GM23338 (cell line): ENCODE data around the gene TJP2. TPM values are rescaled to one million over a fixed set of nuclear protein-coding genes. Genes with fewer than 3 reads are reported as not detected.

Experiments used
- ATAC-seq: fragments of 200-7000 bp; cut with Tn5 transposase; 3 replicates; pipeline ENCODE4 v1.9.1; 2020
- DNase-seq: peaks from one replicate; pipeline ENCODE4 v3.0.0-alpha.2; 2015; ENCODE audit warnings: low spot score
- H2AFZ ChIP-seq: fragments of 200-600 bp; sonication (generic); 2 replicates; pipeline ENCODE4 v1.8.0; 2016; ENCODE audit warnings: antibody characterized with exemption, mild to moderate bottlenecking, moderate library complexity
- H3F3A ChIP-seq: fragments of 200-600 bp; sonication (generic); replicated peaks from 2 replicates; pipeline ENCODE4 v1.8.0; 2017; ENCODE audit warnings: antibody characterized with exemption, mixed run types, low read depth
- H3K27ac ChIP-seq: fragments of 200-600 bp; sonication (generic); 2 replicates; pipeline ENCODE4 v1.6.1; 2016; ENCODE audit warnings: low read depth
- H3K27me3 ChIP-seq: fragments of 200-600 bp; sonication (generic); 2 replicates; pipeline ENCODE4 v1.8.0; 2016; ENCODE audit warnings: mild to moderate bottlenecking, mixed run types, moderate library complexity; ENCODE audit not compliant: insufficient read depth
- H3K36me3 ChIP-seq: fragments of 200-600 bp; sonication (generic); 2 replicates; pipeline ENCODE4 v1.8.0; 2016; ENCODE audit warnings: mild to moderate bottlenecking; ENCODE audit not compliant: insufficient read depth
- H3K4me1 ChIP-seq: fragments of 200-600 bp; sonication (generic); 2 replicates; pipeline ENCODE4 v1.8.0; 2016; ENCODE audit warnings: mild to moderate bottlenecking, moderate library complexity; ENCODE audit not compliant: insufficient read depth
- H3K4me2 ChIP-seq: fragments of 200-600 bp; sonication (generic); 2 replicates; pipeline ENCODE4 v1.7.1; 2017; ENCODE audit warnings: mixed run types
- H3K4me3 ChIP-seq: fragments of 200-600 bp; sonication (generic); 2 replicates; pipeline ENCODE4 v1.6.1; 2016; ENCODE audit warnings: mixed run types
- H3K79me2 ChIP-seq: fragments of 200-600 bp; sonication (generic); replicated peaks from 2 replicates; pipeline ENCODE4 v1.8.0; 2017; ENCODE audit warnings: mild to moderate bottlenecking; ENCODE audit not compliant: insufficient read depth
- H3K9me2 ChIP-seq: fragments of 200-600 bp; sonication (generic); 2 replicates; pipeline ENCODE4 v1.8.0; 2017; ENCODE audit not compliant: insufficient read depth
- H4K20me1 ChIP-seq: fragments of 200-600 bp; sonication (generic); replicated peaks from 2 replicates; pipeline ENCODE4 v1.8.0; 2017; ENCODE audit warnings: mild to moderate bottlenecking; ENCODE audit not compliant: insufficient read depth
- H3K27ac Mint-ChIP-seq: 2 replicates; pipeline ENCODE4 v1.8.0; 2020; ENCODE audit warnings: inconsistent platforms, mild to moderate bottlenecking, moderate library complexity, mixed read lengths
- H3K27me3 Mint-ChIP-seq: 3 replicates; pipeline ENCODE4 v1.8.0; 2022; ENCODE audit warnings: low read depth, mild to moderate bottlenecking, moderate library complexity, mixed read lengths, inconsistent platforms; ENCODE audit not compliant: insufficient read depth, poor library complexity
- H3K36me3 Mint-ChIP-seq: 3 replicates; pipeline ENCODE4 v1.8.0; 2021; ENCODE audit warnings: low read depth, mild to moderate bottlenecking, inconsistent platforms, moderate library complexity, mixed read lengths
- H3K4me1 Mint-ChIP-seq: 3 replicates; pipeline ENCODE4 v1.8.0; 2020; ENCODE audit warnings: mild to moderate bottlenecking, inconsistent platforms, mixed read lengths
- H3K4me3 Mint-ChIP-seq: 3 replicates; pipeline ENCODE4 v1.8.0; 2021; ENCODE audit warnings: moderate library complexity, mild to moderate bottlenecking, inconsistent platforms, mixed read lengths
- H3K9me3 Mint-ChIP-seq: 3 replicates; pipeline ENCODE4 v1.8.0; 2020; ENCODE audit warnings: moderate library complexity, mild to moderate bottlenecking, inconsistent platforms, mixed read lengths
- CREB1 ChIP-seq: fragments of 250-450 bp; sonication (Bioruptor Pico); IDR thresholded peaks from 2 replicates; pipeline ENCODE4 v1.5.0; 2020; ENCODE audit warnings: low read depth, mild to moderate bottlenecking, moderate library complexity
- EZH2phosphoT487 ChIP-seq: fragments of 200-600 bp; sonication (generic); IDR thresholded peaks from one replicate; pipeline ENCODE4 v1.8.1; 2018; ENCODE audit warnings: antibody characterized with exemption; ENCODE audit not compliant: unreplicated experiment
- POLR2AphosphoS5 ChIP-seq: IDR thresholded peaks from 2 replicates; pipeline ENCODE4 v1.6.1; 2016; ENCODE audit warnings: antibody characterized with exemption, low read depth
- STAT1 ChIP-seq: IDR thresholded peaks from one replicate; pipeline ENCODE4 v1.6.1; 2016; ENCODE audit warnings: antibody characterized with exemption; ENCODE audit not compliant: unreplicated experiment
- ZNF331 ChIP-seq: fragments of 250-450 bp; sonication (Bioruptor Pico); IDR thresholded peaks from 2 replicates; pipeline ENCODE4 v1.5.0; 2020; ENCODE audit warnings: low read depth, mild to moderate bottlenecking, moderate library complexity
- polyA plus RNA-seq: library from polyadenylated mRNA; unstranded; fragments of >200 nt; fragmentation: Nextera tagmentation; extraction: Ambion mirVana; gene quantifications from 2 replicates; pipeline ENCODE4 v1.2.1, GENCODE V29; 2016
- total RNA-seq: library from RNA; depleted of rRNA; stranded (reverse); fragments of >200 nt; shearing (Covaris generic); gene quantifications from 2 replicates; pipeline ENCODE4 v1.2.3, GENCODE V29; 2014
- TF ChIP-seq, protein P1 (sequence below): IDR thresholded peaks from 2 replicates; pipeline ENCODE4 v1.6.1; 2016; ENCODE audit warnings: antibody characterized with exemption
- TF ChIP-seq, protein P2 (sequence below), 2 experiments: fragments of 200-600 bp in 1 of 2; sonication (generic) in 1 of 2; conservative IDR thresholded peaks; 2 replicates each; pipeline versions ENCODE4 v1.5.1 to v1.6.1; 2016 to 2017; ENCODE audit warnings: antibody characterized with exemption in 2 of 2, low read depth in 2 of 2, mild to moderate bottlenecking in 2 of 2, moderate library complexity in 1 of 2
- TF ChIP-seq, protein P3 (sequence below): fragments of 250-450 bp; sonication (Bioruptor Pico); IDR thresholded peaks from 2 replicates; pipeline ENCODE4 v1.5.0; 2020; ENCODE audit warnings: mild to moderate bottlenecking, moderate library complexity
- TF ChIP-seq, protein P4 (sequence below): IDR thresholded peaks from one replicate; pipeline ENCODE4 v1.6.1; 2018; ENCODE audit warnings: antibody characterized with exemption; ENCODE audit not compliant: unreplicated experiment

TJP2 gene
- total and polyA plus RNA-seq, 2 experiments from 2014 or later: 37.6 to 234 TPM

DNA sequence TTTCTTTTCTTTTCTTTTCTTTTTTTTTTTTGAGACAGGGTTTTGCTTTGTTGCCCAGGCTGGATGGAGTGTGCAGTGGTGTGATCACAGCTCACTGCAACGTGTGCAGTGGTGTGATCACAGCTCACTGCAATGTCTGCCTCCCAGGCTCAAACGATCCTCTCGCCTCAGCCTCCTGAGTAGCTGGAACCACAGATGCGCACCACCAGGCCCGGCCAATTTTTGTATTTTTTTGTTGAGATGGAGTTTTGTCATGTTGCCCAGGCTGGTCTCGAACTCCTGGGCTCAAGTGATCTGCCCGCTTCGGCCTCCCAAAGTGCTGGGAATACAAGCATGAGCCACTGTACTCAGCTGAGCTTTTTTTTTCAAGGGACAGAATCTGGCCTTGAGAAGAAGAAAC lies 36.8 kb upstream of the TJP2 start:
- H3K4me3 ChIP-seq: no peak overlapping the region
- no peak overlapping the region for H3K4me2 ChIP-seq
- H3K4me1 ChIP-seq: peaks cover 27% of the 10 kb centered on the region
- Mint-ChIP-seq H3K27me3 (peaks cover under 1% of the 10 kb centered on the region), H3K9me3 (no peaks in the 10 kb centered on the region), H3K4me1 (peaks cover 28% of the 10 kb centered on the region), H3K36me3 (peaks cover 29% of the 10 kb centered on the region), H3K4me3 (no peak overlapping the region; the same call in 2 of the 3 replicates), H3K27ac (no peak overlapping the region)
- H3F3A ChIP-seq: no peaks in the 10 kb centered on the region
- H3K79me2 ChIP-seq: peaks cover 98% of the 10 kb centered on the region
- no peak overlapping the region for H2AFZ ChIP-seq
- TF ChIP-seq ZNF331 (CRISPR knock-in tag) (no peak), CREB1 (CRISPR knock-in tag) (no peak)
- TF ChIP-seq, protein P1, sequence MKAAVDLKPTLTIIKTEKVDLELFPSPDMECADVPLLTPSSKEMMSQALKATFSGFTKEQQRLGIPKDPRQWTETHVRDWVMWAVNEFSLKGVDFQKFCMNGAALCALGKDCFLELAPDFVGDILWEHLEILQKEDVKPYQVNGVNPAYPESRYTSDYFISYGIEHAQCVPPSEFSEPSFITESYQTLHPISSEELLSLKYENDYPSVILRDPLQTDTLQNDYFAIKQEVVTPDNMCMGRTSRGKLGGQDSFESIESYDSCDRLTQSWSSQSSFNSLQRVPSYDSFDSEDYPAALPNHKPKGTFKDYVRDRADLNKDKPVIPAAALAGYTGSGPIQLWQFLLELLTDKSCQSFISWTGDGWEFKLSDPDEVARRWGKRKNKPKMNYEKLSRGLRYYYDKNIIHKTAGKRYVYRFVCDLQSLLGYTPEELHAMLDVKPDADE: no peak
- ATAC-seq (no peak), DNase-seq (no peak)
- peaks cover 8% of the 10 kb centered on the region; the same call in 1 of the 2 replicates for H3K36me3 ChIP-seq
- no peaks in the 10 kb centered on the region for H3K9me2 ChIP-seq
- H4K20me1 ChIP-seq: peaks cover 30% of the 10 kb centered on the region
- no peak overlapping the region for H3K27ac ChIP-seq
- H3K27me3 ChIP-seq: no peaks in the 10 kb centered on the region

DNA sequence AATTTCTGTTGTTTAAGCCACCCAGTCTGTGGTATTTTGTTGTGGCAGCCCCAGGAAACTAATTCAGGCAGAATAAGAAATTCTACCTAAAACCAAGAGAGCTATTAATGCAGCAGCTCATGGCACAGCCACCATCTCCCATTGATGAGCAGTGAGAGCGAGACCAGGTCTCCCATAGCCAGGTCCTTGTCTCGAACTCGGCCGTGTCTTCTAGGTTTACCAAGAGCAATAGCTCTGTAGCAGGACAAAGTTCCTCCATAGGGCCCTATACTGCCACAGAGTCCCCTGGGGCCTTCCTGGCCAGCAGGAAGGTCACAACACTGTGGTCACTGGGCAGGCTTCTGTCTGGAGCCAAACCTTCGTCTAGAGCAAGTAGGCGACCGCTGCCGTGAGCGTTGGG lies 34.5 kb upstream of the TJP2 start:
- Histone ChIP-seq H3K27ac (peak overlapping the region; percentile 65; the same call in 1 of the 2 replicates), H4K20me1 (peaks cover 27% of the 10 kb centered on the region), H3K27me3 (no peaks in the 10 kb centered on the region), H3K9me2 (no peaks in the 10 kb centered on the region), H3F3A (no peaks in the 10 kb centered on the region), H3K36me3 (peaks cover 8% of the 10 kb centered on the region; the same call in 1 of the 2 replicates), H3K4me2 (no peak overlapping the region), H2AFZ (no peak overlapping the region), H3K4me3 (no peak overlapping the region), H3K4me1 (peaks cover 18% of the 10 kb centered on the region), H3K79me2 (peaks cover 98% of the 10 kb centered on the region)
- H3K27ac Mint-ChIP-seq: peak overlapping the region; percentile 4; the same call in 1 of the 2 replicates
- no peak overlapping the region for H3K4me3 Mint-ChIP-seq
- DNase-seq (no peak), ATAC-seq (no peak)
- peaks cover 19% of the 10 kb centered on the region for H3K4me1 Mint-ChIP-seq
- no peaks in the 10 kb centered on the region for H3K27me3 Mint-ChIP-seq
- H3K36me3 Mint-ChIP-seq: peaks cover 21% of the 10 kb centered on the region
- no peaks in the 10 kb centered on the region for H3K9me3 Mint-ChIP-seq
- TF ChIP-seq POLR2AphosphoS5 (no peak), STAT1 (no peak), EZH2phosphoT487 (no peak)
- TF ChIP-seq, protein P2, sequence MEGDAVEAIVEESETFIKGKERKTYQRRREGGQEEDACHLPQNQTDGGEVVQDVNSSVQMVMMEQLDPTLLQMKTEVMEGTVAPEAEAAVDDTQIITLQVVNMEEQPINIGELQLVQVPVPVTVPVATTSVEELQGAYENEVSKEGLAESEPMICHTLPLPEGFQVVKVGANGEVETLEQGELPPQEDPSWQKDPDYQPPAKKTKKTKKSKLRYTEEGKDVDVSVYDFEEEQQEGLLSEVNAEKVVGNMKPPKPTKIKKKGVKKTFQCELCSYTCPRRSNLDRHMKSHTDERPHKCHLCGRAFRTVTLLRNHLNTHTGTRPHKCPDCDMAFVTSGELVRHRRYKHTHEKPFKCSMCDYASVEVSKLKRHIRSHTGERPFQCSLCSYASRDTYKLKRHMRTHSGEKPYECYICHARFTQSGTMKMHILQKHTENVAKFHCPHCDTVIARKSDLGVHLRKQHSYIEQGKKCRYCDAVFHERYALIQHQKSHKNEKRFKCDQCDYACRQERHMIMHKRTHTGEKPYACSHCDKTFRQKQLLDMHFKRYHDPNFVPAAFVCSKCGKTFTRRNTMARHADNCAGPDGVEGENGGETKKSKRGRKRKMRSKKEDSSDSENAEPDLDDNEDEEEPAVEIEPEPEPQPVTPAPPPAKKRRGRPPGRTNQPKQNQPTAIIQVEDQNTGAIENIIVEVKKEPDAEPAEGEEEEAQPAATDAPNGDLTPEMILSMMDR (conservative IDR thresholded peaks at IDR 0.05; ENCODE audit: low read depth in 2 of 2): no peak
- TF ChIP-seq, protein P3, sequence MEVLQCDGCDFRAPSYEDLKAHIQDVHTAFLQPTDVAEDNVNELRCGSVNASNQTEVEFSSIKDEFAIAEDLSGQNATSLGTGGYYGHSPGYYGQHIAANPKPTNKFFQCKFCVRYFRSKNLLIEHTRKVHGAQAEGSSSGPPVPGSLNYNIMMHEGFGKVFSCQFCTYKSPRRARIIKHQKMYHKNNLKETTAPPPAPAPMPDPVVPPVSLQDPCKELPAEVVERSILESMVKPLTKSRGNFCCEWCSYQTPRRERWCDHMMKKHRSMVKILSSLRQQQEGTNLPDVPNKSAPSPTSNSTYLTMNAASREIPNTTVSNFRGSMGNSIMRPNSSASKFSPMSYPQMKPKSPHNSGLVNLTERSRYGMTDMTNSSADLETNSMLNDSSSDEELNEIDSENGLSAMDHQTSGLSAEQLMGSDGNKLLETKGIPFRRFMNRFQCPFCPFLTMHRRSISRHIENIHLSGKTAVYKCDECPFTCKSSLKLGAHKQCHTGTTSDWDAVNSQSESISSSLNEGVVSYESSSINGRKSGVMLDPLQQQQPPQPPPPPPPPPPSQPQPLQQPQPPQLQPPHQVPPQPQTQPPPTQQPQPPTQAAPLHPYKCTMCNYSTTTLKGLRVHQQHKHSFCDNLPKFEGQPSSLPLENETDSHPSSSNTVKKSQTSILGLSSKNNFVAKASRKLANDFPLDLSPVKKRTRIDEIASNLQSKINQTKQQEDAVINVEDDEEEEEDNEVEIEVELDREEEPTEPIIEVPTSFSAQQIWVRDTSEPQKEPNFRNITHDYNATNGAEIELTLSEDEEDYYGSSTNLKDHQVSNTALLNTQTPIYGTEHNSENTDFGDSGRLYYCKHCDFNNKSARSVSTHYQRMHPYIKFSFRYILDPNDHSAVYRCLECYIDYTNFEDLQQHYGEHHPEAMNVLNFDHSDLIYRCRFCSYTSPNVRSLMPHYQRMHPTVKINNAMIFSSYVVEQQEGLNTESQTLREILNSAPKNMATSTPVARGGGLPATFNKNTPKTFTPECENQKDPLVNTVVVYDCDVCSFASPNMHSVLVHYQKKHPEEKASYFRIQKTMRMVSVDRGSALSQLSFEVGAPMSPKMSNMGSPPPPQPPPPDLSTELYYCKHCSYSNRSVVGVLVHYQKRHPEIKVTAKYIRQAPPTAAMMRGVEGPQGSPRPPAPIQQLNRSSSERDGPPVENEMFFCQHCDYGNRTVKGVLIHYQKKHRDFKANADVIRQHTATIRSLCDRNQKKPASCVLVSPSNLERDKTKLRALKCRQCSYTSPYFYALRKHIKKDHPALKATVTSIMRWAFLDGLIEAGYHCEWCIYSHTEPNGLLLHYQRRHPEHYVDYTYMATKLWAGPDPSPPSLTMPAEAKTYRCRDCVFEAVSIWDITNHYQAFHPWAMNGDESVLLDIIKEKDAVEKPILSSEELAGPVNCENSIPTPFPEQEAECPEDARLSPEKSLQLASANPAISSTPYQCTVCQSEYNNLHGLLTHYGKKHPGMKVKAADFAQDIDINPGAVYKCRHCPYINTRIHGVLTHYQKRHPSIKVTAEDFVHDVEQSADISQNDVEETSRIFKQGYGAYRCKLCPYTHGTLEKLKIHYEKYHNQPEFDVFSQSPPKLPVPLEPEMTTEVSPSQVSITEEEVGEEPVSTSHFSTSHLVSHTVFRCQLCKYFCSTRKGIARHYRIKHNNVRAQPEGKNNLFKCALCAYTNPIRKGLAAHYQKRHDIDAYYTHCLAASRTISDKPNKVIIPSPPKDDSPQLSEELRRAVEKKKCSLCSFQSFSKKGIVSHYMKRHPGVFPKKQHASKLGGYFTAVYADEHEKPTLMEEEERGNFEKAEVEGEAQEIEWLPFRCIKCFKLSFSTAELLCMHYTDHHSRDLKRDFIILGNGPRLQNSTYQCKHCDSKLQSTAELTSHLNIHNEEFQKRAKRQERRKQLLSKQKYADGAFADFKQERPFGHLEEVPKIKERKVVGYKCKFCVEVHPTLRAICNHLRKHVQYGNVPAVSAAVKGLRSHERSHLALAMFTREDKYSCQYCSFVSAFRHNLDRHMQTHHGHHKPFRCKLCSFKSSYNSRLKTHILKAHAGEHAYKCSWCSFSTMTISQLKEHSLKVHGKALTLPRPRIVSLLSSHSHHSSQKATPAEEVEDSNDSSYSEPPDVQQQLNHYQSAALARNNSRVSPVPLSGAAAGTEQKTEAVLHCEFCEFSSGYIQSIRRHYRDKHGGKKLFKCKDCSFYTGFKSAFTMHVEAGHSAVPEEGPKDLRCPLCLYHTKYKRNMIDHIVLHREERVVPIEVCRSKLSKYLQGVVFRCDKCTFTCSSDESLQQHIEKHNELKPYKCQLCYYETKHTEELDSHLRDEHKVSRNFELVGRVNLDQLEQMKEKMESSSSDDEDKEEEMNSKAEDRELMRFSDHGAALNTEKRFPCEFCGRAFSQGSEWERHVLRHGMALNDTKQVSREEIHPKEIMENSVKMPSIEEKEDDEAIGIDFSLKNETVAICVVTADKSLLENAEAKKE: no peak
- TF ChIP-seq, protein P4, sequence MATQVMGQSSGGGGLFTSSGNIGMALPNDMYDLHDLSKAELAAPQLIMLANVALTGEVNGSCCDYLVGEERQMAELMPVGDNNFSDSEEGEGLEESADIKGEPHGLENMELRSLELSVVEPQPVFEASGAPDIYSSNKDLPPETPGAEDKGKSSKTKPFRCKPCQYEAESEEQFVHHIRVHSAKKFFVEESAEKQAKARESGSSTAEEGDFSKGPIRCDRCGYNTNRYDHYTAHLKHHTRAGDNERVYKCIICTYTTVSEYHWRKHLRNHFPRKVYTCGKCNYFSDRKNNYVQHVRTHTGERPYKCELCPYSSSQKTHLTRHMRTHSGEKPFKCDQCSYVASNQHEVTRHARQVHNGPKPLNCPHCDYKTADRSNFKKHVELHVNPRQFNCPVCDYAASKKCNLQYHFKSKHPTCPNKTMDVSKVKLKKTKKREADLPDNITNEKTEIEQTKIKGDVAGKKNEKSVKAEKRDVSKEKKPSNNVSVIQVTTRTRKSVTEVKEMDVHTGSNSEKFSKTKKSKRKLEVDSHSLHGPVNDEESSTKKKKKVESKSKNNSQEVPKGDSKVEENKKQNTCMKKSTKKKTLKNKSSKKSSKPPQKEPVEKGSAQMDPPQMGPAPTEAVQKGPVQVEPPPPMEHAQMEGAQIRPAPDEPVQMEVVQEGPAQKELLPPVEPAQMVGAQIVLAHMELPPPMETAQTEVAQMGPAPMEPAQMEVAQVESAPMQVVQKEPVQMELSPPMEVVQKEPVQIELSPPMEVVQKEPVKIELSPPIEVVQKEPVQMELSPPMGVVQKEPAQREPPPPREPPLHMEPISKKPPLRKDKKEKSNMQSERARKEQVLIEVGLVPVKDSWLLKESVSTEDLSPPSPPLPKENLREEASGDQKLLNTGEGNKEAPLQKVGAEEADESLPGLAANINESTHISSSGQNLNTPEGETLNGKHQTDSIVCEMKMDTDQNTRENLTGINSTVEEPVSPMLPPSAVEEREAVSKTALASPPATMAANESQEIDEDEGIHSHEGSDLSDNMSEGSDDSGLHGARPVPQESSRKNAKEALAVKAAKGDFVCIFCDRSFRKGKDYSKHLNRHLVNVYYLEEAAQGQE: no peak
